Mucosa of descending colon (tissue), 3 donors: ENCODE results near the gene MAP1LC3B2. TPM values are rescaled to one million over a fixed set of nuclear protein-coding genes. Genes with fewer than 3 reads are reported as not detected.
A peak's percentile ranks its signal among the peaks of the same experiment; 100 is the strongest.

Experiments
- ATAC-seq: fragments of 200-7000 bp; cut with Tn5 transposase; one replicate; pipeline ENCODE4 v1.9.1; 2020; ENCODE audit warnings: mild to moderate bottlenecking, moderate library complexity
- DNase-seq, 3 donors: peaks; one replicate each; pipeline ENCODE4 v3.0.0-alpha.2; 2020
- H3K36me3 ChIP-seq: fragments of 200-600 bp; one replicate; pipeline ENCODE4 v1.8.0; 2021; ENCODE audit warnings: low read depth, mild to moderate bottlenecking
- H3K4me1 ChIP-seq: fragments of 200-600 bp; one replicate; pipeline ENCODE4 v1.8.0; 2021; ENCODE audit warnings: low read depth, mild to moderate bottlenecking
- H3K4me3 ChIP-seq: fragments of 200-600 bp; one replicate; pipeline ENCODE4 v1.8.0; 2021; ENCODE audit warnings: mild to moderate bottlenecking
- H3K9me3 ChIP-seq: fragments of 200-600 bp; one replicate; pipeline ENCODE4 v1.8.0; 2021; ENCODE audit warnings: mild to moderate bottlenecking
- CTCF ChIP-seq: fragments of 200-600 bp; IDR thresholded peaks from one replicate; pipeline ENCODE4 v1.8.0; 2022; ENCODE audit warnings: antibody characterized with exemption, mild to moderate bottlenecking
- intact Hi-C, 2 donors: fragments of 100-400 bp; cut with DNase I in 1 of 2; cut with micrococcal nuclease in 1 of 2; formaldehyde crosslinking; loops; one replicate each; pipeline versions ENCODE4 v1.11.0 to v1.11.1; 2022; cut with DNase I, micrococcal nuclease
- total RNA-seq, 3 donors: library from RNA; stranded (reverse); fragmentation: NEBNext Ultra II Directional in 2 of 3; extraction: Animal tissue kit (Norgen Biotek cat#: 25700) in 2 of 3; gene quantifications; one replicate each; pipeline versions ENCODE4 v1.2.1 to v1.2.4, GENCODE V29; 2021 to 2023
- donor health status: DM: no; HTN: no; CAD: no; lungs with moderate emphysema.
- donor health status: DM: no; HTN: no; CAD: no.
- donor health status: DM: no; HTN: yes; CAD: no.

The MAP1LC3B2 gene
- total RNA-seq, 3 donors from 2014 or later: 1.6 to 2.0 (median 1.7) TPM

- no peak overlapping the region for H3K4me3 ChIP-seq
- H3K4me1 ChIP-seq: peaks cover 14% of the 10 kb centered on the region
- ATAC-seq: peak; percentile 44
- H3K36me3 ChIP-seq: no peaks in the 10 kb centered on the region
- intact Hi-C loops: loop anchor here in 1 of 2 donors (10.0 kb wide), 2 partner anchors 58 to 318 kb away; partner anchors contain the start of gene MED13L
- TF ChIP-seq CTCF: no peak
- no peaks in the 10 kb centered on the region for H3K9me3 ChIP-seq
- no peak for DNase-seq
Measured at GRCh38 chr12:116592731-116593130, 33.5 kb downstream of the MAP1LC3B2 start.

DNA sequence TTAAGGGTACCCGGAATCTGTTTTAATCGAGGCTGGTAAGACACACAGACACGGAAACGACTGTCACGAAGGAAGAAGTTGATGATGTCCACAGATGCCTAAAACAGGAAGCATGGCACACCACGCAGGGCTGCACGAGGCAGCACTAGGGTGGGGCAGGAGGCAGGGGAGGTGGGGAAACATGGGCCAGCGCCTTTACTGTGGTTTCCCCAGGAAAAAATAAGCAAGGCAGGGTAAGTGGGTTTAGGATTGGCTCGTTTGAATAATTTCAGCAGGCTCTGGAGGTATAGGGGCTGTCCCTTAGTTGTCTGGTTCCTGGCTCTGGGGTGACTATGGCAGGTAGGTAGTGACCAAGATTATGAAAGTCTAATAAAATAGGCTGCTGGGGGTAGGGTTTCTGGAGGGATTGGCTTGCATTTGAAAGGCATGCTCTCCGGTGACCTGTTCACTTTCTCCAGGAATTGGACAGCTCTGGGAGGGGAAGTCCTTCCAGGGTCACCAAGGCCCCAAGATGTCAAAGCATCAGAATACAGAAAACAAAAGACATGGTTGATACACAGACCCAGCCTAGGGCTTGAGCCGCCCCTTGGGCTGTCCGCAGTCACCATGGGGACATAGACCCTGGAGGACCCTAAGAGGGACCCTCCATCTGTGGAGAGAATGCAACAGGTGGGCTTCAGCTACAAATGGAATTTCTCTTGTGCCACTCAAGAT is 35.3 kb downstream of the MAP1LC3B2 start:
- no peak for TF ChIP-seq CTCF

DNA sequence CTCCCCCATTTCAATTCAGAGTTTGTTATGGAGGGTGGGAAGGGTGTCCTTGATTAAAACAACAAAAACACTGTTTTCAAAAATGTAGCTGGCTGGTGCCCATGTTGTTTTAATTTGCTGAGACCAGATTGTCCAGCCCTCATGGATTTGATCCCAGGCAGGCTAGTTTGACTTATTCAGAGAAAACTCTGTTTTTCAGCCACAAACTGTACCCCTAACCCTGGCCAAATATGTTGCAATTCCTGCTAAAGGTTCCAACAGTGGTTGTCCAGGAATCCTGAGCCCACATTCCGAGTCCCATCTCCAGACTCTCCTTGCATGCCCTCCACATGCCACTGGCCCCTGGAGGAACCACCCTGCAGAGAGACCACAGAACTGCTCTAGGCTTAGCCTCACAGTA is 36.0 kb downstream of the MAP1LC3B2 start:
- Histone ChIP-seq H3K4me3 (no peak overlapping the region), H3K9me3 (no peaks in the 10 kb centered on the region), H3K4me1 (peaks cover 23% of the 10 kb centered on the region), H3K36me3 (no peaks in the 10 kb centered on the region)
- intact Hi-C loops: loop anchor here in 1 of 2 donors (10.0 kb wide), 2 partner anchors 60 to 320 kb away; partner anchors contain the start of gene MED13L
- no peak for DNase-seq
- no peak for ATAC-seq
- no peak for TF ChIP-seq CTCF

More for the DNA sequence above, 35.3 kb downstream of the MAP1LC3B2 start:
- Histone ChIP-seq H3K9me3 (no peaks in the 10 kb centered on the region), H3K36me3 (no peaks in the 10 kb centered on the region), H3K4me3 (no peak overlapping the region), H3K4me1 (peaks cover 20% of the 10 kb centered on the region)
- intact Hi-C loops: loop anchor here in 1 of 2 donors (10.0 kb wide), 2 partner anchors 60 to 320 kb away; partner anchors contain the start of gene MED13L
- DNase-seq: peak; percentile 32 to 69 (median 34)
- peak; percentile 26 for ATAC-seq

DNA sequence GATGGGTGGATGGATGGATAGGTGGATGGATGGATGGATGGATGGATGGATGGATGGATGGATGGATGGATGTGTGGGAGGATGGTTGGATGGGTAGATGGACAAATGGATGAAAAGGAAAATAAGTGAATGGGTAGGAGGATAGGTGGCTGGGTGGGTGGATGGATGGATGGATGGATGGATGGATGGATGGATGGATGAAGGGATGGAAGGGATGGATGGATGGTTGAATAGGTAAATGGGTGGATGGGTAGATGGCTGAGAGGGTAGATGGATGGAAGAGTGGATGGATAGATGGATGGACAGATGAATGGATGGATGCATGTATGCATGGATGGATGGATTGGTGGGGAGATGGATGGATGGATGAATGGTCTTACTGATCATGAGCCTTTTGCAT is 36.5 kb downstream of the MAP1LC3B2 start:
- no peak for TF ChIP-seq CTCF
- intact Hi-C loops: loop anchor here in 1 of 2 donors (10.0 kb wide), 2 partner anchors 61 to 321 kb away; partner anchors contain the start of gene MED13L

DNA sequence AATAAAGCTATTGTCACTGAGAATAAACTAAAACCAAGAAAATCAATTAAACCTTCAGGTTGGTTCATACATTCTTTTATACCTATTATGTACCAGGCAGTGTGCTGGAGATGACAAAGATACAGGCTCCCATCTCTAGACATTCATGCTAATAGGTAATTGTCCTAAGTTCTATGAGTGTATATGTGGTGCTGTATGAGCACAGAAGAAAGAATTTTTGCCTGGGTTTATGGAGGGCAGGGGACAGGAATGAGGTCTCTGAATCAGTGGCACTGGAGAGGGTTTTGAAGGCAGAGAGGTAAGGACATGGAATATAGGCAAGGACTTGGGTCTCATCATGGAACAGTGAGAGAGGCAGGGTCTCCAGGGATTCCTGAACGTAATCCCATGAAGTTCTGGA is 38.7 kb downstream of the MAP1LC3B2 start:
- intact Hi-C loops: loop anchor here in 1 of 2 donors (10.0 kb wide), 2 partner anchors 63 to 323 kb away; partner anchors contain the start of gene MED13L
- Histone ChIP-seq H3K4me1 (peaks cover 12% of the 10 kb centered on the region), H3K9me3 (no peaks in the 10 kb centered on the region), H3K4me3 (no peak overlapping the region), H3K36me3 (no peaks in the 10 kb centered on the region)
- no peak for TF ChIP-seq CTCF
- ATAC-seq (no peak), DNase-seq (no peak)

More for the DNA sequence above, 36.5 kb downstream of the MAP1LC3B2 start:
- Histone ChIP-seq H3K36me3 (no peaks in the 10 kb centered on the region), H3K4me3 (no peak overlapping the region), H3K4me1 (peaks cover 23% of the 10 kb centered on the region), H3K9me3 (no peaks in the 10 kb centered on the region)
- ATAC-seq (no peak), DNase-seq (no peak)
